Hematopoietic multipotent progenitor cell treated with erythropoietin and hydrocortisone succinate and interleukin-3 and kit ligand, for 17 days (in vitro differentiated cells): ENCODE results near the gene PDP2.
A peak's percentile ranks its signal among the peaks of the same experiment; 100 is the strongest.
"Not testable (repeated sequence)": the region's sequence is repeated elsewhere in the genome, so short reads cannot be mapped to it uniquely, and the experiment has no call there.

Source experiments
- DNase-seq: peaks from one replicate; pipeline ENCODE4 v3.0.0-alpha.2; 2015; ENCODE audit warnings: low spot score

Gene PDP2

GRCh38 chr16:66853261-66854139 is 26.8 kb upstream of the PDP2 start:
- no peak for DNase-seq

- no peak for DNase-seq
Measured at GRCh38 chr16:66856184-66856730, 24.1 kb upstream of the PDP2 start.

GRCh38 chr16:66856801-66857200 is 23.5 kb upstream of the PDP2 start:
- no peak for DNase-seq

- no peak for DNase-seq
Measured at GRCh38 chr16:66857437-66857836, 22.9 kb upstream of the PDP2 start.

- DNase-seq, result no peak
Measured at GRCh38 chr16:66858740-66859396, 21.4 kb upstream of the PDP2 start.

- DNase-seq, result no peak
Measured at GRCh38 chr16:66859397-66860068, 20.8 kb upstream of the PDP2 start.

GRCh38 chr16:66862023-66862520 is 18.2 kb upstream of the PDP2 start:
- DNase-seq, result no peak

GRCh38 chr16:66863707-66864106 is 16.6 kb upstream of the PDP2 start:
- no peak for DNase-seq

- no peak for DNase-seq
Measured at GRCh38 chr16:66869424-66869823, 10.9 kb upstream of the PDP2 start.

GRCh38 chr16:66871363-66871762 is 9.0 kb upstream of the PDP2 start:
- not testable (repeated sequence) for DNase-seq

- DNase-seq, result no peak
Measured at GRCh38 chr16:66871840-66872239, 8.5 kb upstream of the PDP2 start.

- no peak for DNase-seq
Measured at GRCh38 chr16:66872559-66872942, 7.8 kb upstream of the PDP2 start.

GRCh38 chr16:66872943-66873684 is 7.2 kb upstream of the PDP2 start:
- peak; percentile 72 for DNase-seq

GRCh38 chr16:66873685-66874055 is 6.6 kb upstream of the PDP2 start:
- DNase-seq, result no peak

- DNase-seq, result no peak
Measured at GRCh38 chr16:66874079-66874775, 6.1 kb upstream of the PDP2 start.

- DNase-seq, result no peak
Measured at GRCh38 chr16:66878067-66878466, 2.2 kb upstream of the PDP2 start.

GRCh38 chr16:66881014-66881417 is 701 bp downstream of the PDP2 start:
- DNase-seq, result no peak

GRCh38 chr16:66881560-66881959 is 1.2 kb downstream of the PDP2 start:
- no peak for DNase-seq

- DNase-seq, result no peak
Measured at GRCh38 chr16:66881964-66882508, 1.7 kb downstream of the PDP2 start.

GRCh38 chr16:66882702-66883101 is 2.4 kb downstream of the PDP2 start:
- DNase-seq, result no peak

- no peak for DNase-seq
Measured at GRCh38 chr16:66885491-66885890, 5.2 kb downstream of the PDP2 start.
